Activated CD4-positive, alpha-beta T cell treated with anti-CD3 and anti-CD28 coated beads, Interleukin-2, amount 50 U/mL, for 48 hours (primary cell): Measurements from ENCODE around the gene IL22RA2.
A peak's percentile ranks its signal among the peaks of the same experiment; 100 is the strongest.

Source experiments
- DNase-seq, 2 experiments: peaks; one replicate each; pipeline ENCODE4 v3.0.0-alpha.2; 2020

Gene IL22RA2

DNA sequence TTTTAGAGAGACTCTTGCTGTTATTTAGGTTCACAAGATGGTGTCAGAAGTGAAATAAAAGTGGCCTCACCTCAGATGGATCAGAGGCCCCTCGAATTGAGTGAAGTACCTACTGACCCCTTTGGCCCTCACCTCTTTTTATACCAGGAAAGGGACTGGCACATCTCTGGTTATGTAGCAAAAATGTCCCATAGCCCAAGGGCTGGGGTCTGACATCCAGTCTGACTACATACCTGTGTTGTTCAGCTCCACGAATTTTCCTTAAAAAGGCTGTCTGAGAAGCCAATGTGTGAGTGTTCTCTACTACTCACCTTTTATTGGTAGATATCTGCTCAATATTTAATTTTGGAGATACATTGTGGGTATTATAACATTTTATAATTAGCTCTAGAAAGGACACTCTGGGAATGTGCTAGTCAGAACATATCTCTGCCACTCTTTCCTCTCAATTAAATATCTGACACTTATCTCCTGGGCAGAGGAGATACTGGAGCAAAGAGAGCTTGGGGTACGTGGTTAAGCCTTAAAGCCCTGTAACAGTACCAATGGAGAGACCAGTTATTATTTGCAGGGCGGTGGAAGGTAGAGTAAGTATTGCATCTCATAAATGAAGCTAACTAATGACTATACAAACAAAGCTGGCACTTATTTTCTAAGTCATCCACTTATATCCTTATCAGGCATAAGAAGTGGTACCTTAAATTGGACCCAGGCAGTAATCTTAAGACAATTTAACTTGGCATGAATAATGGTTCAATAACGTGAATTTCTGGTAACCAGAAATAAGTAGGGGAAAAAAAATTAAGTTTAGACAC is 20.0 kb upstream of the IL22RA2 start:
- DNase-seq = no peak

- DNase-seq = no peak
Measured at GRCh38 chr6:137192821-137193220, 19.4 kb upstream of the IL22RA2 start.

DNA sequence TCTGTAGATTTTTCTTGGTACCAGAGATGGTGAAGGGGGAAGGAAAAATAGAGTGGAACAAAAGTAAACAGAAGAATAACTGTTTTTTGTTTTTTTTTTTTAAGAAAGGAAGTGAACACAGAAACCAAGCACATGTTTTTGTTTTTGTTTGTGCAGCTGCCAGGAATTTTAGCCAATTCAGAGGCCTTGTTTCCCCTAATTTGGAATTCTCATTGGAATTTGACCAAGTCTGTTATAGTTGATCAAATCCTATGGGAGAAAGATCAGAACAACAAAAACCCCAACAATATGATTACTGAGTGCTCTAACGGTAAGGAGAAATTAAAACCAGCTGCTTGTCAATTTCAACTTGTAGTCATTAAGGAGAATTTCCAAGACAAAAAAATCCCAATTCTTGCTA is 18.2 kb upstream of the IL22RA2 start:
- no peak for DNase-seq

GRCh38 chr6:137191236-137191635 is 17.8 kb upstream of the IL22RA2 start:
- DNase-seq = no peak

GRCh38 chr6:137190583-137191094 is 17.2 kb upstream of the IL22RA2 start:
- no peak for DNase-seq

DNA sequence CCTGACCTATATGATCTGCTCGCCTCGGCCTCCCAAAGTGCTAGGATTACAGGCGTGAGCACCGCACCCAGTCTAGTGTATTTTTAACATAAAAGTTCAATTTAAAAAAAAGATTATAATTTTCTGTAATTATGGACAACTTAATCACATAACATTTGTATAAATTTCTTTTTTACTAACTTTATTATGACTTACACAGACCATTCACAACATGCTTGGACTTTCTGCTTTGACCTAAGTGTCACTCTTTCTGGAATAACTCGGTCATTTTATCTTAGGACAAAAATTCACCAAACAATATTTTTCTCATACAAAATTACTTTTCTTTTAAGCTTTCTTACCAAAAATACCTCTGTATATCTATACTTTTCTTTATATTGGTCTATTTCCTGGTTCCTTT is 15.4 kb upstream of the IL22RA2 start:
- no peak for DNase-seq

DNA sequence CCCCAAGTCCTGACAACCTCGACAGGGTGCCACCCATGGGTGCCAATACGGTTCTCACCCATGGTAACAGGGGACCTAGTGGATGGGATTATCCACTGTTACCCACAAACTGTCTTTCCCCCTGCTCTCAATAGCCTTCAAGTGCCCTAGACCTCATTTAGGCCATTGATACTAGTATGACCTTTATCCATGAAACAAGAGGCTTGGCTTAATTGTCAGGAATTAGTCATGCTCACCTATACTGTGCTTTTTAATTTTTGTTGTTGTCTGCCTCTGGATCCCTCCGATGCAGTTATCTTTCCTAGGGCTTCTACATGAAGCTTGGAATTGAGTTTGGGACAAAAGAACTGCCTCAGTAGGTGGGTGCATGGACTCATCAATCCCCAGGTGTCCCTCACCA is 11.8 kb upstream of the IL22RA2 start:
- DNase-seq = no peak

GRCh38 chr6:137182654-137183073 is 9.2 kb upstream of the IL22RA2 start:
- DNase-seq = no peak

GRCh38 chr6:137181891-137182653 is 8.6 kb upstream of the IL22RA2 start:
- no peak for DNase-seq

GRCh38 chr6:137177611-137178010 is 4.2 kb upstream of the IL22RA2 start:
- DNase-seq = no peak

GRCh38 chr6:137176729-137177128 is 3.3 kb upstream of the IL22RA2 start:
- DNase-seq = no peak

DNA sequence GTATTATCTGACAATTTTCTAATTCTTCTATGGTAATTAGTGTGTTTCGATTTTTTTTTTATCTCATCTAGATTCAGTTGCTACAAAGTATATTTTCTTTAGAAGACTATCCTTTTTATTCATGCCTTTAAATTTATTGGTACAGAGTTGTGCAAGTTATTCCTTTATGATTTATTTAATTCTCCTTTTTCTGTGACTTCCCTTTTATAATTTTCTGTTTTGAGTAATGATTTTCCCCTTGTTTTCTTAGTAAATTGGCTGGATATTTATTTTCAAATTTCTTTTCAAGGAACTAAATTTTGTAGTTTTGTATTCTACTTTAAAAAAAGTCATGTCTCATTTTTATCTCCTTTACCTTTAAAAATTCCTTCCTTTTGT is 2.4 kb upstream of the IL22RA2 start:
- no peak for DNase-seq

- DNase-seq = no peak
Measured at GRCh38 chr6:137175157-137175867, 1.9 kb upstream of the IL22RA2 start.

GRCh38 chr6:137172734-137173431 is 561 bp downstream of the IL22RA2 start:
- DNase-seq = no peak

DNA sequence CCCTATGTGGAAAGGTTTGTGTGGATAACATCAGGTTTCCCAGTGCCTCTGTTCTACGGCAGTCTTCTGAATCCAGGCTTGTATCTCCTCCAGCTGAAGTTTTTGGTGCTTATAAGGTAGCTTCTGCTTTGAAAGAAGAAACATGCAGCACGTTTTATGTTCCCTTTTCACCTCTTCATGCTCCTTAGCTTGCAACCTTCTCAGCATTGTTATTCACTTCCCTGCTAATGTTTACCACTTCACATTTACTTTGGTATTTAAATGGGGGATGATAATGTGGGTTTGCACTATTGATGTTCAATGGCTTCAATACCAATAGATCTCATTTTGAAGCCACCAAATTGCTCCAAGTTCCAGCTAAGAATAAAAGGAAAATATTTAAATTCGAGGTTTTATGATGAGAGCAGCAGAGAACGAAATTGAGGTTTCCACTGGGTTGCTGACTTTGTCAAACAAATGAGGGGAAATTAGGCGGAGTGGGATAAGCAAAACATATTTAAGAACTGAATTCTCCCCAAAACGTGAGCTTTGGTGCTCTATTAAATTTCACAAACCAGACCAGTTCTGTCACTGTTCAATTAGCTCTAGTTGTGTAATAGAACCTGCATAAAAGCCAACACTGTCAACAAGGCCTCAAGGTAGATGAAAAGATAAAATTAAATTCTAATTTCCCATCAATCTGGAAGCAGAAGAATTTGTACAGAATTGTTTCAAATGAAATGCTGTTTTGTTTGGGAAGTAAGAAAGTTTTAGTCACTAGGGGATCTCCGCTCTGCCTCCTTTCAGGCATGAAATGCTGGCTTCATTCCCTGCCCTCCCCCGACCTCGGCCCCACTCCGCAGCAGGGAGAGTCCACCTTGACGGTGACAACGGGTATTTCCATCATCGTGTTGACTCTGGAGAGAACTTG is 1.4 kb downstream of the IL22RA2 start:
- DNase-seq = no peak

DNA sequence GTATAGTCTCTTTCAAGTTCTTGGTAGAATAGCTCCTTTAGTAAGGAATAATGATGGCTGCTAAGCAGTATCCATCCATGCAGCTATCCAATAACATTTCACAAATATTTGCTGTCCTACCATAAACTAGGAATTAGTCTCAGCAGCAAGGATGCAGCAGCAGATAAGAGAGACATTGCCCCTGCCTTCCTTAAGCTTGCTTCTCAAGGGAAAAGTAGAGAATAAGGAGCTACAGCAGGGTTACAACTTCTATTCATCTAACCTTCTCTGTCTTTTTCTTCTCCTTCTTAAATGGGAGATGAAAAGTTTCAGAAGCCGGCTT is 2.4 kb downstream of the IL22RA2 start:
- no peak for DNase-seq

GRCh38 chr6:137170266-137171052 is 3.0 kb downstream of the IL22RA2 start:
- DNase-seq = no peak

GRCh38 chr6:137167702-137168377 is 5.6 kb downstream of the IL22RA2 start:
- peak; percentile 17 to 43 for DNase-seq

GRCh38 chr6:137166247-137167098 is 7.0 kb downstream of the IL22RA2 start:
- DNase-seq = no peak
